Hepatocyte (in vitro differentiated cells): ENCODE data around the gene CLIC2. TPM values are rescaled to one million over a fixed set of nuclear protein-coding genes. Genes with fewer than 3 reads are reported as not detected.

Source experiments
- DNase-seq: peaks from one replicate; pipeline ENCODE4 v3.0.0-alpha.2; 2016; ENCODE audit warnings: low spot score
- H2AFZ ChIP-seq: fragments of 200-600 bp; sonication (generic); 2 replicates; pipeline ENCODE4 v1.6.0; 2016; ENCODE audit warnings: antibody characterized with exemption, mild to moderate bottlenecking
- H3K27ac ChIP-seq: fragments of 200-600 bp; sonication (generic); 2 replicates; pipeline ENCODE4 v1.5.1; 2016; ENCODE audit warnings: mild to moderate bottlenecking
- H3K27me3 ChIP-seq: fragments of 200-600 bp; sonication (generic); 2 replicates; pipeline ENCODE4 v1.6.1; 2016
- H3K36me3 ChIP-seq: fragments of 200-600 bp; sonication (generic); replicated peaks from 2 replicates; pipeline ENCODE4 v1.5.1; 2016; ENCODE audit warnings: low read depth; ENCODE audit not compliant: insufficient read depth
- H3K4me1 ChIP-seq: fragments of 200-600 bp; sonication (generic); 2 replicates; pipeline ENCODE4 v1.5.1; 2016; ENCODE audit warnings: mild to moderate bottlenecking, moderate library complexity; ENCODE audit not compliant: insufficient read depth
- H3K4me2 ChIP-seq: fragments of 200-600 bp; sonication (generic); 2 replicates; pipeline ENCODE4 v1.6.0; 2016
- H3K4me3 ChIP-seq: fragments of 200-600 bp; sonication (generic); 2 replicates; pipeline ENCODE4 v1.5.1; 2016; ENCODE audit warnings: mild to moderate bottlenecking
- H3K79me2 ChIP-seq: fragments of 200-600 bp; sonication (generic); 2 replicates; pipeline ENCODE4 v1.6.0; 2017; ENCODE audit warnings: mild to moderate bottlenecking
- H3K9me2 ChIP-seq: fragments of 200-600 bp; sonication (generic); replicated peaks from 2 replicates; pipeline ENCODE4 v1.6.0; 2017; ENCODE audit warnings: mild to moderate bottlenecking; ENCODE audit not compliant: insufficient read depth
- H3K9me3 ChIP-seq: fragments of 200-600 bp; sonication (generic); 2 replicates; pipeline ENCODE4 v1.5.1; 2016; ENCODE audit warnings: low read depth, mild to moderate bottlenecking
- H4K20me1 ChIP-seq: fragments of 200-600 bp; sonication (generic); 2 replicates; pipeline ENCODE4 v1.6.0; 2016; ENCODE audit warnings: mild to moderate bottlenecking; ENCODE audit not compliant: insufficient read depth, poor library complexity, severe bottlenecking
- EZH2 ChIP-seq: fragments of 200-600 bp; sonication (generic); IDR thresholded peaks from 2 replicates; pipeline ENCODE4 v1.6.1; 2016; ENCODE audit warnings: antibody characterized with exemption, mild to moderate bottlenecking, borderline replicate concordance
- EZH2phosphoT487 ChIP-seq: fragments of 200-600 bp; sonication (generic); IDR thresholded peaks from one replicate; pipeline ENCODE4 v1.6.1; 2018; ENCODE audit warnings: antibody characterized with exemption, mild to moderate bottlenecking, low read depth, moderate library complexity; ENCODE audit not compliant: unreplicated experiment, severe bottlenecking
- WGBS: methylation state at CpG from one replicate; pipeline ENCODE4 v1.1.6; 2016; ENCODE audit warnings: low lambda C conversion rate; ENCODE audit errors: missing lambda C conversion rate; 5-methylcytosine and 5-hydroxymethylcytosine counted together
- microRNA-seq: library from miRNA; unstranded; fragments of <30 nt; microRNA quantifications from one replicate; pipeline ENCODE4, GENCODE V29; 2017
- polyA plus RNA-seq: library from polyadenylated mRNA; unstranded; fragments of >200 nt; fragmentation: Nextera tagmentation; extraction: Ambion mirVana; gene quantifications from 2 replicates; pipeline ENCODE4 v1.2.1, GENCODE V29; 2016
- small RNA-seq: library from RNA; depleted of rRNA; stranded (forward); fragments of <200 nt; gene quantifications from one replicate; pipeline ENCODE3, GENCODE V24; 2014
- total RNA-seq: library from RNA; depleted of rRNA; stranded (reverse); fragments of >200 nt; gene quantifications from 2 replicates; pipeline ENCODE4 v1.2.3, GENCODE V29; 2014
- TF ChIP-seq, protein P1 (sequence below): fragments of 200-600 bp; sonication (generic); IDR thresholded peaks from 2 replicates; pipeline ENCODE4 v1.5.1; 2016; ENCODE audit warnings: antibody characterized with exemption, mild to moderate bottlenecking; ENCODE audit not compliant: poor library complexity

The CLIC2 gene
- total and polyA plus RNA-seq, 2 experiments from 2014 or later: 0.71 to 2.2 TPM

GRCh38 chrX:155242300-155242699 is 92.1 kb downstream of the CLIC2 start:
- 77% methylated on average over 5 of the region's 5 CpGs for WGBS
- Histone ChIP-seq H3K4me3 (no peak overlapping the region), H3K9me2 (no peaks in the 10 kb centered on the region), H3K4me1 (no peaks in the 10 kb centered on the region), H3K36me3 (no peaks in the 10 kb centered on the region), H3K27ac (no peak overlapping the region), H4K20me1 (no peaks in the 10 kb centered on the region), H2AFZ (no peak overlapping the region), H3K4me2 (no peak overlapping the region), H3K79me2 (no peaks in the 10 kb centered on the region), H3K27me3 (no peaks in the 10 kb centered on the region), H3K9me3 (no peaks in the 10 kb centered on the region)
- no peak for DNase-seq
- TF ChIP-seq EZH2phosphoT487: no peak

DNA sequence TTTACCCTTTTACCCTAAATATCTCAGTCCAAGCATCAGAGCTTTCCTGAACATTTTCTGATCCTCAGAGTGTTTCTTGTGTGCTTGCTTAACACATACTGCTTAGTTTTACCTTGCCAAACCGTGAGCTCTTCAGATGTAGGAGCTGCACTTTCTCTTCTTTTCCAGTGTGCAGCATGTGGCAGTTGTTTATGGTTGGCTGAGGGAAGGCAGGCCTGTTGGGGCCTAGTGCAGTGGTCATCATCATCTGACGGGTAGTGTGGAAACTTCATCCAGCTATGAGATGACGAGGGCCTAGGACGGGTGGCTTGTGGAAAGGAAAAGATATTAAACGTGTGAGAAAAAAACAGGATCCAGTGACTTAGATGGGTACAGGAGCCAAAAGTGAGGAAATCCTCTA is 96.7 kb downstream of the CLIC2 start:
- TF ChIP-seq EZH2phosphoT487 (no peak), EZH2 (no peak)
- TF ChIP-seq, protein P1, sequence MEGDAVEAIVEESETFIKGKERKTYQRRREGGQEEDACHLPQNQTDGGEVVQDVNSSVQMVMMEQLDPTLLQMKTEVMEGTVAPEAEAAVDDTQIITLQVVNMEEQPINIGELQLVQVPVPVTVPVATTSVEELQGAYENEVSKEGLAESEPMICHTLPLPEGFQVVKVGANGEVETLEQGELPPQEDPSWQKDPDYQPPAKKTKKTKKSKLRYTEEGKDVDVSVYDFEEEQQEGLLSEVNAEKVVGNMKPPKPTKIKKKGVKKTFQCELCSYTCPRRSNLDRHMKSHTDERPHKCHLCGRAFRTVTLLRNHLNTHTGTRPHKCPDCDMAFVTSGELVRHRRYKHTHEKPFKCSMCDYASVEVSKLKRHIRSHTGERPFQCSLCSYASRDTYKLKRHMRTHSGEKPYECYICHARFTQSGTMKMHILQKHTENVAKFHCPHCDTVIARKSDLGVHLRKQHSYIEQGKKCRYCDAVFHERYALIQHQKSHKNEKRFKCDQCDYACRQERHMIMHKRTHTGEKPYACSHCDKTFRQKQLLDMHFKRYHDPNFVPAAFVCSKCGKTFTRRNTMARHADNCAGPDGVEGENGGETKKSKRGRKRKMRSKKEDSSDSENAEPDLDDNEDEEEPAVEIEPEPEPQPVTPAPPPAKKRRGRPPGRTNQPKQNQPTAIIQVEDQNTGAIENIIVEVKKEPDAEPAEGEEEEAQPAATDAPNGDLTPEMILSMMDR: no peak
- no peaks in the 10 kb centered on the region for H3K9me2 ChIP-seq
- WGBS: 82% methylated on average over 5 of the region's 5 CpGs

GRCh38 chrX:155235891-155236290 is 98.5 kb downstream of the CLIC2 start:
- no peak for DNase-seq
- no peaks in the 10 kb centered on the region for H3K9me3 ChIP-seq
- no peak overlapping the region for H3K4me3 ChIP-seq
- no peaks in the 10 kb centered on the region for H3K9me2 ChIP-seq
- no peaks in the 10 kb centered on the region for H3K36me3 ChIP-seq
- no peak for TF ChIP-seq EZH2
- TF ChIP-seq EZH2phosphoT487: no peak
- TF ChIP-seq, protein P1: no peak
- H3K4me2 ChIP-seq: no peak overlapping the region
- no peak overlapping the region for H2AFZ ChIP-seq
- H3K79me2 ChIP-seq: no peaks in the 10 kb centered on the region
- no peaks in the 10 kb centered on the region for H4K20me1 ChIP-seq
- H3K27me3 ChIP-seq: no peaks in the 10 kb centered on the region
- no peak overlapping the region for H3K27ac ChIP-seq
- no peaks in the 10 kb centered on the region for H3K4me1 ChIP-seq

More for the DNA sequence above, 96.7 kb downstream of the CLIC2 start:
- Histone ChIP-seq H3K4me1 (no peaks in the 10 kb centered on the region), H3K36me3 (no peaks in the 10 kb centered on the region), H3K4me2 (no peak overlapping the region), H3K27ac (no peak overlapping the region), H3K9me3 (no peaks in the 10 kb centered on the region), H2AFZ (no peak overlapping the region), H4K20me1 (no peaks in the 10 kb centered on the region), H3K4me3 (no peak overlapping the region), H3K79me2 (no peaks in the 10 kb centered on the region), H3K27me3 (no peaks in the 10 kb centered on the region)
- DNase-seq: no peak

GRCh38 chrX:155231163-155231562 is 103.3 kb downstream of the CLIC2 start:
- H3K36me3 ChIP-seq: no peaks in the 10 kb centered on the region
- no peaks in the 10 kb centered on the region for H3K9me3 ChIP-seq
- H3K4me2 ChIP-seq: no peak overlapping the region

More at GRCh38 chrX:155231163-155231562, 103.3 kb downstream of the CLIC2 start:
- no peak for DNase-seq
- TF ChIP-seq EZH2phosphoT487 (no peak), EZH2 (no peak)
- TF ChIP-seq, protein P1: no peak
- H3K4me3 ChIP-seq: no peak overlapping the region
- no peak overlapping the region for H3K27ac ChIP-seq
- no peaks in the 10 kb centered on the region for H3K9me2 ChIP-seq
- H3K4me1 ChIP-seq: no peaks in the 10 kb centered on the region
- H2AFZ ChIP-seq: no peak overlapping the region
- H3K27me3 ChIP-seq: no peaks in the 10 kb centered on the region
- no peaks in the 10 kb centered on the region for H3K79me2 ChIP-seq
- H4K20me1 ChIP-seq: no peaks in the 10 kb centered on the region

Small RNA genes within 50 kb of the gene (microRNA-seq; reads per million reads assigned to microRNA genes)
- gene MIR1184-2: not detected

Small RNA genes within 50 kb of the gene (small RNA-seq; reads per million reads assigned to genes)
- gene AC234781.4 (not detected), gene MIR1184-2 (not detected)

Other genes with a start within 250 kb of the CLIC2 start
- gene VBP1, start 118.2 kb downstream of the CLIC2 start, total RNA-seq: 56.6 and 62.8 TPM in 2 replicates
- gene VBP1, start 118.2 kb downstream of the CLIC2 start, polyA plus RNA-seq: 43.9 and 44.7 TPM in 2 replicates
- 1.00 and 1.2 TPM in 2 replicates for gene RAB39B, start 70.1 kb downstream of the CLIC2 start, total RNA-seq
- 0.07 and 0.24 TPM in 2 replicates for gene RAB39B, start 70.1 kb downstream of the CLIC2 start, polyA plus RNA-seq
- not detected in 2 replicates for gene F8A2, start 47.5 kb upstream of the CLIC2 start, total RNA-seq
- not detected in 2 replicates for gene F8A2, start 47.5 kb upstream of the CLIC2 start, polyA plus RNA-seq
- gene F8A3, start 124.0 kb upstream of the CLIC2 start, total RNA-seq: 2.2 and 2.9 TPM in 2 replicates
- gene F8A3, start 124.0 kb upstream of the CLIC2 start, polyA plus RNA-seq: 7.0 and 11.9 TPM in 2 replicates